Measurements from ENCODE around the gene BABAM2. TPM values are rescaled to one million over a fixed set of nuclear protein-coding genes. Genes with fewer than 3 reads are reported as not detected.

Gene BABAM2
- total RNA-seq, 1 donor from 2014 or later, result 28.5 TPM

DNA sequence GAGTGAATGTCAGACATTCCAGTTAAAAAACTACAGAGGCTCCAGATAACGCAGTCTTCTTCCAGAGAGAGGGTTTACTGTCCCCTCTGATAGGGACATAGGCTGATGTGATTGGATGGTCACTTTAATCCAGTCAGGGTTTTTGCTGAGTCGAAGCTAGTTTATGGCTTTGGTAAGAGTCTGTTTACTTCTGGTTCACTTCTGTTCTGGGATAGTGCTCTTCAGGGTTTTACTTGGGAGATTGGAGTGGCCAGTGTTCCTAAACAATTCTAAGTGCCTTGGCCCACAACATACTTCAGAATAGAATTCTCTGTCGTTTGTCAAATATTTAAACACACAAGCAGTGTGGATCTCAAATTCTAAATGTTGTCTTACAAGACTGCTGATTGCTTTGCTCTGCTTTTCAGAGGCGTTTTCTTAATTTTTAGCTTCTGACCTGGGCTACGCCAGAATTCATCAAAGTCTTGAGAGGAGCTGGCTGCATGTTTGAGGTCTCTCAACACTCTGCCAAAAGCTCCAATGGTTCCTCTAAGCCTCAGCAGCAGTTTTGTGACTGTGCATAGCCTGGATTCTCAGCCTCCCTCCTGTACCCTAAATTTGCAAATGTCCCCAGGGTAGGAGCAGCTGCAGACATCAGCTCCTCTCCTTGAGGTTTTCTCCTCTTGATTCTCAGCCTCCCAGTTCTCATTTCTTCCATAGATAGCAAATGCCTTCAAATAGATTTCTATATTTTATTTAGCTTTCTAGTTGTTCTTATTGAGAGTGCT, 105.8 kb downstream of the BABAM2 start:
- H3K27me3 ChIP-seq (ENCODE audit: insufficient read depth, low read length), result no peaks in the 10 kb centered on the region
- Mint-ChIP-seq H3K27me3 (ENCODE audit: low read depth, unreplicated experiment) (no peaks in the 10 kb centered on the region), H3K9me3 (ENCODE audit: unreplicated experiment) (no peaks in the 10 kb centered on the region), H3K36me3 (ENCODE audit: low read depth, unreplicated experiment) (peaks cover 4% of the 10 kb centered on the region), H3K4me1 (ENCODE audit: low read depth, unreplicated experiment) (peaks cover 26% of the 10 kb centered on the region), H3K27ac (ENCODE audit: unreplicated experiment) (no peak overlapping the region), H3K4me3 (ENCODE audit: unreplicated experiment) (no peak overlapping the region)
- H3K9me3 ChIP-seq (ENCODE audit: insufficient read depth, low read depth, low read length), result no peaks in the 10 kb centered on the region
- no peak overlapping the region for H3K9ac ChIP-seq (ENCODE audit: low read length)
- FAIRE-seq (no peak), DNase-seq (ENCODE audit: low read depth) (no peak)
- H3K4me3 ChIP-seq (ENCODE audit: insufficient read depth, low read depth, low read length), result no peak overlapping the region
- H3K79me2 ChIP-seq (ENCODE audit: insufficient read depth, low read length), result no peaks in the 10 kb centered on the region
- H4K20me1 ChIP-seq (ENCODE audit: insufficient read depth, low read length), result no peaks in the 10 kb centered on the region
- TF ChIP-seq EZH2 (IDR thresholded peaks at IDR 0.05; ENCODE audit: insufficient read depth, low read length), result no peak
- TF ChIP-seq, protein P1, sequence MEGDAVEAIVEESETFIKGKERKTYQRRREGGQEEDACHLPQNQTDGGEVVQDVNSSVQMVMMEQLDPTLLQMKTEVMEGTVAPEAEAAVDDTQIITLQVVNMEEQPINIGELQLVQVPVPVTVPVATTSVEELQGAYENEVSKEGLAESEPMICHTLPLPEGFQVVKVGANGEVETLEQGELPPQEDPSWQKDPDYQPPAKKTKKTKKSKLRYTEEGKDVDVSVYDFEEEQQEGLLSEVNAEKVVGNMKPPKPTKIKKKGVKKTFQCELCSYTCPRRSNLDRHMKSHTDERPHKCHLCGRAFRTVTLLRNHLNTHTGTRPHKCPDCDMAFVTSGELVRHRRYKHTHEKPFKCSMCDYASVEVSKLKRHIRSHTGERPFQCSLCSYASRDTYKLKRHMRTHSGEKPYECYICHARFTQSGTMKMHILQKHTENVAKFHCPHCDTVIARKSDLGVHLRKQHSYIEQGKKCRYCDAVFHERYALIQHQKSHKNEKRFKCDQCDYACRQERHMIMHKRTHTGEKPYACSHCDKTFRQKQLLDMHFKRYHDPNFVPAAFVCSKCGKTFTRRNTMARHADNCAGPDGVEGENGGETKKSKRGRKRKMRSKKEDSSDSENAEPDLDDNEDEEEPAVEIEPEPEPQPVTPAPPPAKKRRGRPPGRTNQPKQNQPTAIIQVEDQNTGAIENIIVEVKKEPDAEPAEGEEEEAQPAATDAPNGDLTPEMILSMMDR (IDR thresholded peaks at IDR 0.05; ENCODE audit: insufficient read depth, low read depth, low read length), result no peak
- H3K4me1 ChIP-seq (ENCODE audit: insufficient read depth, low read length), result peaks cover 11% of the 10 kb centered on the region
- H3K4me2 ChIP-seq (ENCODE audit: low read length), result no peak overlapping the region
- no peak overlapping the region for H2AFZ ChIP-seq (ENCODE audit: low read depth, low read length)
- H3K27ac ChIP-seq (ENCODE audit: low read depth, low read length), result no peak overlapping the region
- H3K36me3 ChIP-seq (ENCODE audit: insufficient read depth, low read length), result no peaks in the 10 kb centered on the region

- FAIRE-seq, result no peak
- H3K4me1 Mint-ChIP-seq (ENCODE audit: low read depth, unreplicated experiment), result peaks cover 16% of the 10 kb centered on the region
- no peaks in the 10 kb centered on the region for H3K27me3 Mint-ChIP-seq (ENCODE audit: low read depth, unreplicated experiment)
- H3K9me3 Mint-ChIP-seq (ENCODE audit: unreplicated experiment), result no peaks in the 10 kb centered on the region
- TF ChIP-seq, protein P1 (IDR thresholded peaks at IDR 0.05; ENCODE audit: insufficient read depth, low read depth, low read length), result no peak
- TF ChIP-seq EZH2 (IDR thresholded peaks at IDR 0.05; ENCODE audit: insufficient read depth, low read length), result no peak
- DNase-seq (ENCODE audit: low read depth), result no peak
- Histone ChIP-seq H3K9ac (ENCODE audit: low read length) (no peak overlapping the region), H3K4me1 (ENCODE audit: insufficient read depth, low read length) (peaks cover 10% of the 10 kb centered on the region), H3K36me3 (ENCODE audit: insufficient read depth, low read length) (no peaks in the 10 kb centered on the region), H3K4me3 (ENCODE audit: insufficient read depth, low read depth, low read length) (no peak overlapping the region), H4K20me1 (ENCODE audit: insufficient read depth, low read length) (no peaks in the 10 kb centered on the region), H3K4me2 (ENCODE audit: low read length) (no peak overlapping the region), H3K9me3 (ENCODE audit: insufficient read depth, low read depth, low read length) (no peaks in the 10 kb centered on the region), H2AFZ (ENCODE audit: low read depth, low read length) (no peak overlapping the region), H3K79me2 (ENCODE audit: insufficient read depth, low read length) (no peaks in the 10 kb centered on the region), H3K27me3 (ENCODE audit: insufficient read depth, low read length) (no peaks in the 10 kb centered on the region), H3K27ac (ENCODE audit: low read depth, low read length) (no peak overlapping the region)
- H3K27ac Mint-ChIP-seq (ENCODE audit: unreplicated experiment), result no peak overlapping the region
- H3K36me3 Mint-ChIP-seq (ENCODE audit: low read depth, unreplicated experiment), result peaks cover 4% of the 10 kb centered on the region
- no peak overlapping the region for H3K4me3 Mint-ChIP-seq (ENCODE audit: unreplicated experiment)
Measured at GRCh38 chr2:28000287-28000686, 109.8 kb downstream of the BABAM2 start.

DNA sequence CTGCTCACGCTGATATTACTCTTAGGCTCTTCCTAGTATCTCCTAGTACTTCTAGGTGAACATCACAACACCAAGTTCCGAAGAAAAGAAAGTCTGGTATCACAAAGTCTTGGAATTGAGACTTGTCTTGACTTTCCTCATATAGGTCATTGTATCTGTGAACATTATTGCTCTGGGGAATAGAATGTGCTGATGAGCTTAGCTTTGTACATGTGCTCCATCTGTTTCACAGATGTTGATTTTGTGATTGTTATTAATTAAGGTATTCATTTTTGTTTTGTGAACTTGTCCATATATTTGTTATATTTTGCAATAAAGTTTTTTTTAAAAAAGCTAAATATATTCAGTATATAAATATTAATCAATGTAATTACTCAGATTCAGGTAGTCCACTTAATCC, 111.7 kb downstream of the BABAM2 start:
- no peaks in the 10 kb centered on the region for H3K79me2 ChIP-seq (ENCODE audit: insufficient read depth, low read length)
- H3K9me3 ChIP-seq (ENCODE audit: insufficient read depth, low read depth, low read length), result no peaks in the 10 kb centered on the region
- H3K27ac ChIP-seq (ENCODE audit: low read depth, low read length), result no peak overlapping the region
- Mint-ChIP-seq H3K4me3 (ENCODE audit: unreplicated experiment) (no peak overlapping the region), H3K4me1 (ENCODE audit: low read depth, unreplicated experiment) (peaks cover 19% of the 10 kb centered on the region), H3K27me3 (ENCODE audit: low read depth, unreplicated experiment) (no peaks in the 10 kb centered on the region), H3K27ac (ENCODE audit: unreplicated experiment) (no peak overlapping the region), H3K9me3 (ENCODE audit: unreplicated experiment) (no peaks in the 10 kb centered on the region), H3K36me3 (ENCODE audit: low read depth, unreplicated experiment) (no peaks in the 10 kb centered on the region)
- no peak overlapping the region for H2AFZ ChIP-seq (ENCODE audit: low read depth, low read length)
- no peaks in the 10 kb centered on the region for H3K36me3 ChIP-seq (ENCODE audit: insufficient read depth, low read length)
- TF ChIP-seq, protein P1 (IDR thresholded peaks at IDR 0.05; ENCODE audit: insufficient read depth, low read depth, low read length), result no peak
- no peak for TF ChIP-seq EZH2 (IDR thresholded peaks at IDR 0.05; ENCODE audit: insufficient read depth, low read length)
- H3K9ac ChIP-seq (ENCODE audit: low read length), result no peak overlapping the region
- no peaks in the 10 kb centered on the region for H4K20me1 ChIP-seq (ENCODE audit: insufficient read depth, low read length)
- FAIRE-seq, result no peak
- peaks cover 10% of the 10 kb centered on the region for H3K4me1 ChIP-seq (ENCODE audit: insufficient read depth, low read length)
- H3K27me3 ChIP-seq (ENCODE audit: insufficient read depth, low read length), result no peaks in the 10 kb centered on the region
- no peak overlapping the region for H3K4me2 ChIP-seq (ENCODE audit: low read length)
- no peak for DNase-seq (ENCODE audit: low read depth)
- no peak overlapping the region for H3K4me3 ChIP-seq (ENCODE audit: insufficient read depth, low read depth, low read length)
